ENCODE data around the gene SLC26A11.

SLC26A11 gene

GRCh38 chr17:80221351-80222105 lies 1.3 kb downstream of the SLC26A11 start:
- Histone ChIP-seq H3K9ac (ENCODE audit: low read depth, low read length) (peak overlapping the region; percentile 47), H3K27me3 (ENCODE audit: control insufficient read depth, insufficient read depth, low read length) (no peaks in the 10 kb centered on the region), H3K4me3 (ENCODE audit: low read depth, low read length) (peak overlapping the region; percentile 90), H3K36me3 (ENCODE audit: control insufficient read depth, insufficient read depth, low read length) (peaks cover 16% of the 10 kb centered on the region), H3K9me3 (ENCODE audit: control insufficient read depth, insufficient read depth, low read length) (no peaks in the 10 kb centered on the region), H3K4me1 (ENCODE audit: control insufficient read depth, insufficient read depth, low read length) (peaks cover 7% of the 10 kb centered on the region)

- no peaks in the 10 kb centered on the region for H3K27me3 ChIP-seq (ENCODE audit: control insufficient read depth, insufficient read depth, low read length)
Measured at GRCh38 chr17:80222376-80223141, 2.3 kb downstream of the SLC26A11 start.

GRCh38 chr17:80223142-80223815 lies 3.1 kb downstream of the SLC26A11 start:
- H3K4me3 ChIP-seq (ENCODE audit: low read depth, low read length), result no peak overlapping the region
- H3K9me3 ChIP-seq (ENCODE audit: control insufficient read depth, insufficient read depth, low read length), result no peaks in the 10 kb centered on the region
- H3K27me3 ChIP-seq (ENCODE audit: control insufficient read depth, insufficient read depth, low read length), result no peaks in the 10 kb centered on the region
- H3K36me3 ChIP-seq (ENCODE audit: control insufficient read depth, insufficient read depth, low read length), result peaks cover 8% of the 10 kb centered on the region
- peaks cover 7% of the 10 kb centered on the region for H3K4me1 ChIP-seq (ENCODE audit: control insufficient read depth, insufficient read depth, low read length)
- no peak overlapping the region for H3K9ac ChIP-seq (ENCODE audit: low read depth, low read length)

More at GRCh38 chr17:80222376-80223141, 2.3 kb downstream of the SLC26A11 start:
- Histone ChIP-seq H3K4me3 (ENCODE audit: low read depth, low read length) (no peak overlapping the region), H3K9ac (ENCODE audit: low read depth, low read length) (no peak overlapping the region), H3K36me3 (ENCODE audit: control insufficient read depth, insufficient read depth, low read length) (peaks cover 8% of the 10 kb centered on the region), H3K4me1 (ENCODE audit: control insufficient read depth, insufficient read depth, low read length) (peaks cover 7% of the 10 kb centered on the region), H3K9me3 (ENCODE audit: control insufficient read depth, insufficient read depth, low read length) (no peaks in the 10 kb centered on the region)

GRCh38 chr17:80223838-80224497 lies 3.7 kb downstream of the SLC26A11 start:
- peaks cover 7% of the 10 kb centered on the region for H3K4me1 ChIP-seq (ENCODE audit: control insufficient read depth, insufficient read depth, low read length)
- H3K4me3 ChIP-seq (ENCODE audit: low read depth, low read length), result no peak overlapping the region
- H3K27me3 ChIP-seq (ENCODE audit: control insufficient read depth, insufficient read depth, low read length), result no peaks in the 10 kb centered on the region
- H3K9me3 ChIP-seq (ENCODE audit: control insufficient read depth, insufficient read depth, low read length), result no peaks in the 10 kb centered on the region
- peaks cover 8% of the 10 kb centered on the region for H3K36me3 ChIP-seq (ENCODE audit: control insufficient read depth, insufficient read depth, low read length)
- no peak overlapping the region for H3K9ac ChIP-seq (ENCODE audit: low read depth, low read length)

- H3K27me3 ChIP-seq (ENCODE audit: control insufficient read depth, insufficient read depth, low read length), result no peaks in the 10 kb centered on the region
- H3K4me3 ChIP-seq (ENCODE audit: low read depth, low read length), result no peak overlapping the region
- peaks cover 3% of the 10 kb centered on the region for H3K4me1 ChIP-seq (ENCODE audit: control insufficient read depth, insufficient read depth, low read length)
- H3K36me3 ChIP-seq (ENCODE audit: control insufficient read depth, insufficient read depth, low read length), result peaks cover 8% of the 10 kb centered on the region
- H3K9ac ChIP-seq (ENCODE audit: low read depth, low read length), result no peak overlapping the region
- H3K9me3 ChIP-seq (ENCODE audit: control insufficient read depth, insufficient read depth, low read length), result no peaks in the 10 kb centered on the region
Measured at GRCh38 chr17:80224683-80225082, 4.5 kb downstream of the SLC26A11 start.

GRCh38 chr17:80225230-80225629 lies 5.0 kb downstream of the SLC26A11 start:
- Histone ChIP-seq H3K27me3 (ENCODE audit: control insufficient read depth, insufficient read depth, low read length) (no peaks in the 10 kb centered on the region), H3K9me3 (ENCODE audit: control insufficient read depth, insufficient read depth, low read length) (no peaks in the 10 kb centered on the region), H3K36me3 (ENCODE audit: control insufficient read depth, insufficient read depth, low read length) (peaks cover 10% of the 10 kb centered on the region)

DNA sequence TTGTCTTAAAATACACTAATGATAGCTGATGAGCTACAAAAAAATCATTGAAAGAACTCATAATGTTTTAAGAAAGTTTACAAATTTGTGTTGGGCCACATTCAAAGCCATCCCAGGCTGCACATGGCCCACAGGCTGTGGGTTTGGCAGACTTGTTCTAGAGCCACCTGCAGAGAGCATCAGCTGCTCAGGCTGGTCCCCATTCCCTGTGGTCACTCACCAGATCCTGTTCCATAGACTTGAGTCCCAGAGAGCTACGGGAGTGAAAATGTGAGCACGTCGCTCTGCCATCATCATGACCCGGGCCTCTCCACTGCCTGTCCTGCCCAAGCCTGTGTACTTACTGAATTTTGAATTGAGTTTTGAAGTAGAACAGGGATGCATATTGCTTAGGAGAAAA lies 6.9 kb downstream of the SLC26A11 start:
- H3K36me3 ChIP-seq (ENCODE audit: control insufficient read depth, insufficient read depth, low read length), result peaks cover 14% of the 10 kb centered on the region

More at GRCh38 chr17:80225230-80225629, 5.0 kb downstream of the SLC26A11 start:
- H3K4me1 ChIP-seq (ENCODE audit: control insufficient read depth, insufficient read depth, low read length), result peaks cover 3% of the 10 kb centered on the region
- H3K4me3 ChIP-seq (ENCODE audit: low read depth, low read length), result peak overlapping the region; percentile 8
- no peak overlapping the region for H3K9ac ChIP-seq (ENCODE audit: low read depth, low read length)

DNA sequence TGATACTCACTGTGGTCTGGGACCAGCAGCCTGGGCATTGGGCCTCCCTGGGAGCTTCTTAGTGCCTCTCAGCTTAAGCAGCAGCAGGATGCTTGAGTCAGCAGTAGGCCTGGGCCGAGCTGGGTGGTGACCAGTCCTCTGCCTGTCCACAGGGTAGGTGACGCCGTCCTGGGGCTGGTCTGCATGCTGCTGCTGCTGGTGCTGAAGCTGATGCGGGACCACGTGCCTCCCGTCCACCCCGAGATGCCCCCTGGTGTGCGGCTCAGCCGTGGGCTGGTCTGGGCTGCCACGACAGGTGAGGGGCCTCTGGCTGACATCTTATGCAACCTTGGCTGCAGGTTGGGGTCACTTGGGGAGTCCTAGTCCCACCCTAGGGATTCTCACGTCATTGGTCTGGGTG lies 7.4 kb downstream of the SLC26A11 start:
- H3K27me3 ChIP-seq (ENCODE audit: control insufficient read depth, insufficient read depth, low read length), result no peaks in the 10 kb centered on the region
- H3K4me3 ChIP-seq (ENCODE audit: low read depth, low read length), result no peak overlapping the region
- no peak overlapping the region for H3K9ac ChIP-seq (ENCODE audit: low read depth, low read length)
- no peaks in the 10 kb centered on the region for H3K9me3 ChIP-seq (ENCODE audit: control insufficient read depth, insufficient read depth, low read length)
- H3K4me1 ChIP-seq (ENCODE audit: control insufficient read depth, insufficient read depth, low read length), result peaks cover 3% of the 10 kb centered on the region
- H3K36me3 ChIP-seq (ENCODE audit: control insufficient read depth, insufficient read depth, low read length), result peaks cover 12% of the 10 kb centered on the region

More for the DNA sequence above, 6.9 kb downstream of the SLC26A11 start:
- Histone ChIP-seq H3K27me3 (ENCODE audit: control insufficient read depth, insufficient read depth, low read length) (no peaks in the 10 kb centered on the region), H3K4me1 (ENCODE audit: control insufficient read depth, insufficient read depth, low read length) (peaks cover 3% of the 10 kb centered on the region), H3K4me3 (ENCODE audit: low read depth, low read length) (no peak overlapping the region), H3K9me3 (ENCODE audit: control insufficient read depth, insufficient read depth, low read length) (no peaks in the 10 kb centered on the region), H3K9ac (ENCODE audit: low read depth, low read length) (no peak overlapping the region)

DNA sequence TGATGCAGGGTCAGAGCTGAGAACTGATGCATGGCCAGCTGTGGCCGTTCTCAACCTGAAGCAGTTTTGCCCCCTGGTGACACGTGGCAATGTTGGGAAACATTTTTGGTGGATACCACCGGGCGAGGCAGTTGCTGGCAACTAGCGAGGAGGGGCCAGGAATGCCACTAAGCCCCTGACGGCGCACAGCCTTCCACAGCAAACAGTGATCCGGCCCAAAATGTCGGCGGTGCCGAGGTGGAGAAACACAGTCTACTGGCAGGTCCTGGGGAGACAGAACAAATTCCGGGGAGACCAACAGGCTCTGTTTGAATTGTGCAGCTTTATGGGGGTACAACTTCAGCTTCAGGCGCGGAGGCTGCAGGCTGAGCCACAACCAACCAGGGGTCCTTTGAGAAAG lies 8.2 kb downstream of the SLC26A11 start:
- peaks cover 3% of the 10 kb centered on the region for H3K4me1 ChIP-seq (ENCODE audit: control insufficient read depth, insufficient read depth, low read length)
- H3K36me3 ChIP-seq (ENCODE audit: control insufficient read depth, insufficient read depth, low read length), result peaks cover 6% of the 10 kb centered on the region
- no peak overlapping the region for H3K9ac ChIP-seq (ENCODE audit: low read depth, low read length)
- H3K4me3 ChIP-seq (ENCODE audit: low read depth, low read length), result no peak overlapping the region
- no peaks in the 10 kb centered on the region for H3K9me3 ChIP-seq (ENCODE audit: control insufficient read depth, insufficient read depth, low read length)
- no peaks in the 10 kb centered on the region for H3K27me3 ChIP-seq (ENCODE audit: control insufficient read depth, insufficient read depth, low read length)

- Histone ChIP-seq H3K36me3 (ENCODE audit: control insufficient read depth, insufficient read depth, low read length) (peaks cover 6% of the 10 kb centered on the region), H3K9ac (ENCODE audit: low read depth, low read length) (no peak overlapping the region), H3K9me3 (ENCODE audit: control insufficient read depth, insufficient read depth, low read length) (no peaks in the 10 kb centered on the region), H3K27me3 (ENCODE audit: control insufficient read depth, insufficient read depth, low read length) (no peaks in the 10 kb centered on the region), H3K4me3 (ENCODE audit: low read depth, low read length) (no peak overlapping the region), H3K4me1 (ENCODE audit: control insufficient read depth, insufficient read depth, low read length) (peaks cover 3% of the 10 kb centered on the region)
Measured at GRCh38 chr17:80229011-80229410, 8.8 kb downstream of the SLC26A11 start.

DNA sequence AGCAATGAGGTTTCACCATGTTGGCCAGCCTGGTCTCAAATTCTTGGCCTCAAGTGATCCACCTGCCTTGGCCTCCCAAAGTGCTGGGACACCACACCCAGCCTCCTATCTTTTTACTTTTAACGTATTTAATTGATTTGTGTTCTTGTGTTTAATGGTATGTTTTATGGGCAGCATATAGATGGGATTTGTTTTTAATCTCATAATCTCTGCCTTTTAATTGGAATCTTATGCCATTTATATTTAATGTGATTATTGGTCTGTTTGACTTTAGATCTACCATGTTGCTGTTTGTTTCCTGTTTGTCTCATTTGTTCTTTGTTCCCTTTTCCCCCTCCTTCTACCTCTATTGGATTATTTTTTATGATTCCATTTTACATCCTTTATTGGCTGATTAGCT lies 12.2 kb downstream of the SLC26A11 start:
- Histone ChIP-seq H3K36me3 (ENCODE audit: control insufficient read depth, insufficient read depth, low read length) (peaks cover 13% of the 10 kb centered on the region), H3K27me3 (ENCODE audit: control insufficient read depth, insufficient read depth, low read length) (no peaks in the 10 kb centered on the region), H3K4me1 (ENCODE audit: control insufficient read depth, insufficient read depth, low read length) (no peaks in the 10 kb centered on the region), H3K9ac (ENCODE audit: low read depth, low read length) (no peak overlapping the region), H3K4me3 (ENCODE audit: low read depth, low read length) (no peak overlapping the region), H3K9me3 (ENCODE audit: control insufficient read depth, insufficient read depth, low read length) (no peaks in the 10 kb centered on the region)

Measured in iPS-15b (cell line).